Calu3 (cell line): ENCODE data around the gene GSK3B. TPM values are rescaled to one million over a fixed set of nuclear protein-coding genes. Genes with fewer than 3 reads are reported as not detected.
"Not testable (repeated sequence)": the region's sequence is repeated elsewhere in the genome, so short reads cannot be mapped to it uniquely, and the experiment has no call there.

Experiments used
- BruUV-seq: library from RNA; stranded (reverse); fragments of 400-500 nt; replicated peaks from 2 replicates; lab custom pipeline; 2021; lab: Mats Ljungman, UMichigan
- CTCF ChIA-PET: fragments of 300-600 bp; sonication (Branson Sonifier 250); formaldehyde crosslinking; loops from one replicate; lab custom pipeline; 2022; ENCODE audit warnings: antibody characterized with exemption; lab: Charles Lee
- DNase-seq: peaks from one replicate; pipeline ENCODE4 v3.0.0; 2022
- H3K27ac Mint-ChIP-seq: one replicate; pipeline ENCODE4 v1.8.0; 2022; ENCODE audit warnings: mixed read lengths; ENCODE audit not compliant: unreplicated experiment
- H3K27me3 Mint-ChIP-seq: one replicate; pipeline ENCODE4 v1.8.0; 2022; ENCODE audit warnings: mixed read lengths; ENCODE audit not compliant: unreplicated experiment
- H3K36me3 Mint-ChIP-seq: one replicate; pipeline ENCODE4 v1.8.0; 2022; ENCODE audit warnings: mild to moderate bottlenecking, moderate library complexity, mixed read lengths; ENCODE audit not compliant: insufficient read depth, unreplicated experiment
- H3K4me1 Mint-ChIP-seq: one replicate; pipeline ENCODE4 v1.8.0; 2022; ENCODE audit warnings: mild to moderate bottlenecking, low read depth, mixed read lengths; ENCODE audit not compliant: unreplicated experiment
- H3K4me3 Mint-ChIP-seq: one replicate; pipeline ENCODE4 v1.8.0; 2022; ENCODE audit warnings: mild to moderate bottlenecking, low read depth, moderate library complexity, mixed read lengths; ENCODE audit not compliant: unreplicated experiment
- H3K9me3 Mint-ChIP-seq: one replicate; pipeline ENCODE4 v1.8.0; 2022; ENCODE audit warnings: low read depth, mixed read lengths; ENCODE audit not compliant: unreplicated experiment
- intact Hi-C: fragments of 100-400 bp; cut with micrococcal nuclease; formaldehyde crosslinking; loops from one replicate; pipeline ENCODE4 v1.10.0; 2022; ENCODE audit not compliant: unreplicated experiment
- total RNA-seq: library from RNA; stranded (reverse); gene quantifications from 2 replicates; pipeline ENCODE4 v1.2.3, GENCODE V29; 2022
- TF ChIP-seq, protein P1 (sequence below): fragments of 200-600 bp; IDR thresholded peaks from one replicate; pipeline ENCODE4 v1.8.0; 2022; ENCODE audit warnings: antibody characterized with exemption; ENCODE audit not compliant: unreplicated experiment

The GSK3B gene
- total RNA-seq, 1 experiment from 2014 or later: 48.6 TPM

DNA sequence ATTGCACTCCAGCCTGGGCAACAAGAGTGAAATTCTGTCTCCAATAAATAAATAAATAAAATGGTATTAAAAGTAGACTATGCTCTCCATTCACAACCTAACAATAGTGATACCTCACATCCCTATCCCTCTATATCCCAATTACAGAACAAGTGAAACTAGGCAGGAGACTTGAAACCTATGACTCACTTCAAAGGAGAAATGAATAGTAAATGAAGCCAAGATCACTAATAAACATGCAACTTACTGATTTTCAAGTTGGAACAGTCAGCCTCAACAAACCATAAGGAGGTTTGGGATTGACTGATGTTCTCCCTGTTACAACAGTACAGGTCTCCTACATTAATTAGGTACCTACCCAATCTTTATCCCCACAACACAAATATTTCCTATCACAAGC lies 103.4 kb downstream of the GSK3B start:
- H3K9me3 Mint-ChIP-seq: peaks cover 2% of the 10 kb centered on the region
- DNase-seq: no peak
- no peak overlapping the region for H3K4me3 Mint-ChIP-seq
- CTCF ChIA-PET: no interaction called here
- intact Hi-C loops: no loop called here
- H3K27ac Mint-ChIP-seq: no peak overlapping the region
- H3K36me3 Mint-ChIP-seq: peaks cover 3% of the 10 kb centered on the region
- peaks cover 16% of the 10 kb centered on the region for H3K4me1 Mint-ChIP-seq
- no TSS peak for BruUV-seq
- TF ChIP-seq, protein P1, sequence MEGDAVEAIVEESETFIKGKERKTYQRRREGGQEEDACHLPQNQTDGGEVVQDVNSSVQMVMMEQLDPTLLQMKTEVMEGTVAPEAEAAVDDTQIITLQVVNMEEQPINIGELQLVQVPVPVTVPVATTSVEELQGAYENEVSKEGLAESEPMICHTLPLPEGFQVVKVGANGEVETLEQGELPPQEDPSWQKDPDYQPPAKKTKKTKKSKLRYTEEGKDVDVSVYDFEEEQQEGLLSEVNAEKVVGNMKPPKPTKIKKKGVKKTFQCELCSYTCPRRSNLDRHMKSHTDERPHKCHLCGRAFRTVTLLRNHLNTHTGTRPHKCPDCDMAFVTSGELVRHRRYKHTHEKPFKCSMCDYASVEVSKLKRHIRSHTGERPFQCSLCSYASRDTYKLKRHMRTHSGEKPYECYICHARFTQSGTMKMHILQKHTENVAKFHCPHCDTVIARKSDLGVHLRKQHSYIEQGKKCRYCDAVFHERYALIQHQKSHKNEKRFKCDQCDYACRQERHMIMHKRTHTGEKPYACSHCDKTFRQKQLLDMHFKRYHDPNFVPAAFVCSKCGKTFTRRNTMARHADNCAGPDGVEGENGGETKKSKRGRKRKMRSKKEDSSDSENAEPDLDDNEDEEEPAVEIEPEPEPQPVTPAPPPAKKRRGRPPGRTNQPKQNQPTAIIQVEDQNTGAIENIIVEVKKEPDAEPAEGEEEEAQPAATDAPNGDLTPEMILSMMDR: no peak
- no peaks in the 10 kb centered on the region for H3K27me3 Mint-ChIP-seq

DNA sequence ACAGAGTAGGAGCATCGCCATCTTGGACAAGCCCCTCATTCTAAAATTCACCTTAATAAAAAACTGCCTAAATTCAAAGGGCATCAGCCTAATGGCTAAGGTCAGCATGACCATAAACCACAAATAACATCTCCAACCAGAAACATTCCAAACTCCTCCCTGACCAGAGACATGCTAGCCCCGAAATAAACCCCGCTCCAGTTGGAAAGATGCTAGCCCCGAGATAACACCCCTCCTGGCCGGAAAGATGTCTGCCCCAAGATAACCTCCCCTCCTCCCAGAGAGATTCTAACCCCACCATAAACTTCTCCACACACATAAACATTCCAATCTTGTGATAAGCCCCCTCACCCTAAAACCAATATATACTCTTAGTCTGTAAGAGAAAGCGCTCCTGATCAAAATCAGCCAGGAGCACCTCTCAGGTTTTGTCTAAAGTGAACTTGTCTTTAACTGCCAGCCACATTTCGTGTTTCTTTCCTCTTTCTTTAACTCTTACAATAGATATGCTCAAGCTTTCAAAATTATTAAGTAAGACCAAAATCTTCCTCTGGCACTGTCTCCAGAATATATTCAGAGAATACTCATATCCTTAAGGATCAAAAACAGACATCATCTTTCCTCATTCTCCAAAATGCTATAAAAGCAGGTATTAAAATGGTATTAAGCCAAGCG lies 104.1 kb downstream of the GSK3B start:
- BruUV-seq: no TSS peak
- Mint-ChIP-seq H3K27ac (no peak overlapping the region), H3K36me3 (peaks cover 3% of the 10 kb centered on the region), H3K4me3 (no peak overlapping the region), H3K27me3 (no peaks in the 10 kb centered on the region), H3K4me1 (peaks cover 16% of the 10 kb centered on the region), H3K9me3 (peaks cover 2% of the 10 kb centered on the region)
- no peak for DNase-seq
- CTCF ChIA-PET: no interaction called here
- intact Hi-C loops: no loop called here
- TF ChIP-seq, protein P1: no peak

DNA sequence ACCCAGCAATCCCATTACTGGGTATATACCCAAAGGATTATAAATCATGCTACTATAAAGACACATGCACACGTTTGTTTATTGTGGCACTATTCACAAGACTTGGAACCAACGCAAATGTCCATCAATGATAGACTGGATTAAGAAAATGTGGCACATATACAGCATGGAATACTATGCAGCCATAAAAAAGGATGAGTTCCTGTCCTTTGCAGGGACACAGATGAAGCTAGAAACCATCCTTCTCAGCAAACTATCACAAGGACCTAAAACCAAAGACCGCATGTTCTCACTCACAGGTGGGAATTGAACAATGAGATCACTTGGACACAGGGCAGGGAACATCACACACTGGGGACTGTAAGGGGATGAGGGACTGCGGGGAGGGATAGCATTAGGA lies 107.4 kb downstream of the GSK3B start:
- H3K27me3 Mint-ChIP-seq, CTCF ChIA-PET, DNase-seq, H3K27ac Mint-ChIP-seq, H3K4me1 Mint-ChIP-seq, H3K36me3 Mint-ChIP-seq, H3K4me3 Mint-ChIP-seq, BruUV-seq, intact Hi-C loops, H3K9me3 Mint-ChIP-seq: not testable (repeated sequence)

DNA sequence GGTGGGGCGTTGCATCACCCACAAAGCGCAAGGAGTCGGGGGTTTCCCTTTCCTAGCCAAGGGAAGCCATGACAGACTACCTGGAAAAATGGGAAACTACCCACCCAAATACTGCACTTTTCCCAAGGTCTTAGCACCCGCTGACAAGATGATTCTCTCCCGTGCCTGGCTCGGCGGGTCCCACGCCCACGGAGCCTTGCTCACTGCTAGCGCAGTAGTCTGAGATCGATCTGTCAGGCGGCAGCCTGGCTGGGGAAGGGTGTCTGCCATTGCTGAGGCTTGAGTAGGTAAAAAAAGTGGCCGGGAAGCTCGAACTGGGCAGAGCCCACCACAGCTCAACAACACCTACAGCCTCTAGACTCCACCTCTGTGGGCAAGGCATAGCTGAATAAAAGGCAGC lies 112.9 kb downstream of the GSK3B start:
- intact Hi-C loops: no loop called here
- no peaks in the 10 kb centered on the region for H3K27me3 Mint-ChIP-seq
- CTCF ChIA-PET: no interaction called here
- no peak overlapping the region for H3K27ac Mint-ChIP-seq
- no TSS peak for BruUV-seq
- no peak overlapping the region for H3K4me3 Mint-ChIP-seq
- no peak for DNase-seq
- TF ChIP-seq, protein P1: no peak
- H3K4me1 Mint-ChIP-seq: peaks cover 8% of the 10 kb centered on the region
- peaks cover 6% of the 10 kb centered on the region for H3K9me3 Mint-ChIP-seq
- H3K36me3 Mint-ChIP-seq: peaks cover 6% of the 10 kb centered on the region

DNA sequence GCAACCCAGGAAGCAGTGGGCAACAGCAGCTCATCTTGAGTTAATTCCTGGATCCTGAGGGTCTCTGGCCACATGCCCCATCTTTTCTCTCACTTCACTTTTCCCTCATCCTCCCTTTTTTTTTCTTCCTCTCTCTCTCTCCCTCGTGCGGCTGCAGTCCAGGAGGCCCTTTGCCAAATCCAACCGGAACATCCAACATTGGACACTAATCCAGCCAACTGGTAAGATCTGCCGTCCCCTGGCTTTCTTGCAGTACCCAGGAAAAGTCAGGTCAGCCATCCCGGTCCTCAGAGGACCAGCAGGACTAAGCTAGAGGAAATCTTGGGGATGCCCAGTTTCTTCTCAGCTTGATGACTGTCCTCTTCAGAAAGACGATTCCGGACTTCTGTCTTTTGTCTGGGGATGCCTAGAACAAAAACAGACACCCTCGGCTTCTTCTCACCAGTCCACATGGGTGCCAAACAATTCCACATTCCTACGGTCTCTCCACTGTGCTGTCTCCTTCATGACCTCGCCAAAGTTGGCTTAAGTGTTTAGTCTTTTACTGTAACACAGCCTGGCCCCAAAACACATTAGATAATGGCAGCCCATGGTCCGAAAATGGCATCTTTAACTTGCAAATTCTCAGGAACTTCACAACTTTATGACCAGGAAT lies 115.6 kb downstream of the GSK3B start:
- TF ChIP-seq, protein P1: no peak
- H3K4me1 Mint-ChIP-seq: peaks cover 13% of the 10 kb centered on the region

More for the DNA sequence above, 115.6 kb downstream of the GSK3B start:
- BruUV-seq: no TSS peak
- H3K27me3 Mint-ChIP-seq: no peaks in the 10 kb centered on the region
- no peak overlapping the region for H3K27ac Mint-ChIP-seq
- peaks cover 6% of the 10 kb centered on the region for H3K36me3 Mint-ChIP-seq
- CTCF ChIA-PET: interaction anchor here (0.7 kb wide), 1 partner anchor 1762 kb away, joined by 4 read pairs; no protein-coding TSS in a partner anchor
- no peak for DNase-seq
- H3K9me3 Mint-ChIP-seq: no peaks in the 10 kb centered on the region
- intact Hi-C loops: no loop called here
- no peak overlapping the region for H3K4me3 Mint-ChIP-seq
